BE2C (cell line): Measurements from ENCODE around the gene KRAS.

ENCODE experiments used
- DNase-seq: peaks from one replicate; pipeline ENCODE4 v3.0.0-alpha.2; 2020
- H3K27me3 ChIP-seq: fragments of 250-450 bp; sonication (Bioruptor Pico); 2 replicates; pipeline ENCODE4 v1.5.1; 2020; ENCODE audit warnings: mild to moderate bottlenecking
- H3K36me3 ChIP-seq: fragments of 250-450 bp; sonication (Bioruptor Pico); 2 replicates; pipeline ENCODE4 v1.5.1; 2020; ENCODE audit warnings: mild to moderate bottlenecking
- H3K4me1 ChIP-seq: fragments of 250-450 bp; sonication (Bioruptor Pico); 2 replicates; pipeline ENCODE4 v1.5.1; 2020
- H3K4me3 ChIP-seq: 2 replicates; pipeline ENCODE4 v1.5.1; 2011; ENCODE audit warnings: low read depth, low read length
- H3K9me3 ChIP-seq: fragments of 250-450 bp; sonication (Bioruptor Pico); 2 replicates; pipeline ENCODE4 v1.5.1; 2020
- TF ChIP-seq, protein P1 (sequence below): IDR thresholded peaks from 2 replicates; pipeline ENCODE4 v1.5.1; 2012; ENCODE audit warnings: mild to moderate bottlenecking, low read depth, low read length

Gene KRAS

DNA sequence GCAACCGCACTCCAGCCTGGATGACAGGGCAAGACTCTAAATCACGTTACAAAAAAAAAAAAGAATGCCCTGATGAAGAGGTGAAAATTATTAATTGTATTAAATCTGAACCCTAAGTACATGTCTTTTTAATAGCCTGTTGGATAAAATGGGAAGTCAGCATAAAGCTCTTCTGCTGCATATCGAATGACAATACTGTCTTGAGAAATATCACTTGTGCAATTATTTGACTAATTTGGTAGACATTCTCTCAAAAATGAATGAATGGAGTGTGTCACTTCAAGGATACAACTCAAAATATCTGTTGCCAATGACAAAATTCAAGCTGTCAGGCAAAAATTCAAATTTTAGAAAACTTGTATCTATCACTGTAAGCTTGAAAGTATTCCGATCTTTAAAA is 94.7 kb downstream of the KRAS start:
- no peak overlapping the region for H3K4me3 ChIP-seq
- no peaks in the 10 kb centered on the region for H3K4me1 ChIP-seq
- TF ChIP-seq, protein P1, sequence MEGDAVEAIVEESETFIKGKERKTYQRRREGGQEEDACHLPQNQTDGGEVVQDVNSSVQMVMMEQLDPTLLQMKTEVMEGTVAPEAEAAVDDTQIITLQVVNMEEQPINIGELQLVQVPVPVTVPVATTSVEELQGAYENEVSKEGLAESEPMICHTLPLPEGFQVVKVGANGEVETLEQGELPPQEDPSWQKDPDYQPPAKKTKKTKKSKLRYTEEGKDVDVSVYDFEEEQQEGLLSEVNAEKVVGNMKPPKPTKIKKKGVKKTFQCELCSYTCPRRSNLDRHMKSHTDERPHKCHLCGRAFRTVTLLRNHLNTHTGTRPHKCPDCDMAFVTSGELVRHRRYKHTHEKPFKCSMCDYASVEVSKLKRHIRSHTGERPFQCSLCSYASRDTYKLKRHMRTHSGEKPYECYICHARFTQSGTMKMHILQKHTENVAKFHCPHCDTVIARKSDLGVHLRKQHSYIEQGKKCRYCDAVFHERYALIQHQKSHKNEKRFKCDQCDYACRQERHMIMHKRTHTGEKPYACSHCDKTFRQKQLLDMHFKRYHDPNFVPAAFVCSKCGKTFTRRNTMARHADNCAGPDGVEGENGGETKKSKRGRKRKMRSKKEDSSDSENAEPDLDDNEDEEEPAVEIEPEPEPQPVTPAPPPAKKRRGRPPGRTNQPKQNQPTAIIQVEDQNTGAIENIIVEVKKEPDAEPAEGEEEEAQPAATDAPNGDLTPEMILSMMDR: no peak
- no peaks in the 10 kb centered on the region for H3K36me3 ChIP-seq
- 0 out of 2 replicates have a peak, but pooled peaks cover 4% of the 10 kb centered on the region for H3K27me3 ChIP-seq
- no peaks in the 10 kb centered on the region for H3K9me3 ChIP-seq
- DNase-seq: no peak

DNA sequence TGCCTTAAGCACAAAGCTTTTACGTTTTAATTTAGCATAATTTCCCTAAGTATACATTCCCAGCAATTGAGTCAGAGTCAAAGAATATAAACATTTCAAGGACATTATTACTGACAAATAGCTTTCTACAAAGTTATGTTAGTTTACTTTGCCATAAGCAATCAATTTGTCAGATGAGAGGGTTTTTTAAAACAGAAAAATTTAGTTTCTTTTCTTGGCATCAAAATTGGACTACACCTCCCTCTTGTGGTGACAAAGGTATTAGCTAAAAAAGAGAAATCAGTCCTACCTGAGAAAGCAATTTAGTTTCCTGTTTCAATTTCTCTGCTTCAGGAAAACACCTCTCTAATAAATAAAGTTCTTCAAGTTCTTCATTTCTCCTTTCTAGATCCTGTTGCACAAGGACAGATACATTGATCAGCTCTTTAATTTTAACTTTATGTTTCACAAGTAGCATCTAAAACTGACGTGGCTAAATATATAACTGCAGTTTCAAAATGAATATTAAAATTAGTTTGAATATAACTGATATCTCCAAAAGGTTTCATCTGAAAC is 95.6 kb downstream of the KRAS start:
- 0 out of 2 replicates have a peak, but pooled peaks cover 4% of the 10 kb centered on the region for H3K27me3 ChIP-seq
- TF ChIP-seq, protein P1: peak; percentile 68
- H3K36me3 ChIP-seq: no peaks in the 10 kb centered on the region
- no peak for DNase-seq
- no peaks in the 10 kb centered on the region for H3K4me1 ChIP-seq
- H3K4me3 ChIP-seq: no peak overlapping the region
- no peaks in the 10 kb centered on the region for H3K9me3 ChIP-seq
